Measurements from ENCODE around the gene LARGE1. TPM values are rescaled to one million over a fixed set of nuclear protein-coding genes. Genes with fewer than 3 reads are reported as not detected.

The LARGE1 gene
- total RNA-seq, 1 experiment from 2014 or later, result 2.5 TPM

DNA sequence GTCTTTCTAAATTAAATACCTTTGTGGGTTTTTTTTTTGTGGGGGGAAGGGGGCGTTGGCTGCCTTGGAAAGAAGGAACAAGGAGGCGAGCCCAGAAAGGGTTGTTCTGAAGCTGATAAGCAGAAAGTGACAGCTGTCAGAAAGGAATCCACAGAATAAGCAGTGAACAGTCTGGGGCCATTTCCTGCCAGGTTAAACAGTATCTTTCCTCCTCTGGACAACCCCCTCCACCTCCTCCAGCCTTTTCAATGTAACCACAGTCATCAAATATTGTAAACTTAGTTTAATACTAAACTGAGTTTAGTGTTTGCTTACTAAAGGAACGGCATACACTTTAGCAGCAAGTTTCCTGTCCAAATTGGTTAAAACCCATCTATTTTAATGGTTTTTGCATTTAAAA is 590.9 kb downstream of the LARGE1 start:
- ChIA-PET CTCF (no interaction called here), POLR2A (no interaction called here)
- H3K36me3 ChIP-seq (ENCODE audit: control insufficient read depth, insufficient read depth, low read length), result no peaks in the 10 kb centered on the region
- H3K4me3 ChIP-seq (ENCODE audit: low read depth in 2 of 2, low read length in 2 of 2), result no peak overlapping the region
- H3K4me1 ChIP-seq (ENCODE audit: control insufficient read depth, insufficient read depth, low read length), result no peaks in the 10 kb centered on the region
- H3K27ac ChIP-seq (ENCODE audit: low read length), result no peak overlapping the region
- intact Hi-C loops (cut with micrococcal nuclease; ENCODE audit: unreplicated experiment), result no loop called here
- no peak for TF ChIP-seq TCF7L2 (IDR thresholded peaks at IDR 0.05; ENCODE audit: low read depth, low read length)
- TF ChIP-seq, protein P1, sequence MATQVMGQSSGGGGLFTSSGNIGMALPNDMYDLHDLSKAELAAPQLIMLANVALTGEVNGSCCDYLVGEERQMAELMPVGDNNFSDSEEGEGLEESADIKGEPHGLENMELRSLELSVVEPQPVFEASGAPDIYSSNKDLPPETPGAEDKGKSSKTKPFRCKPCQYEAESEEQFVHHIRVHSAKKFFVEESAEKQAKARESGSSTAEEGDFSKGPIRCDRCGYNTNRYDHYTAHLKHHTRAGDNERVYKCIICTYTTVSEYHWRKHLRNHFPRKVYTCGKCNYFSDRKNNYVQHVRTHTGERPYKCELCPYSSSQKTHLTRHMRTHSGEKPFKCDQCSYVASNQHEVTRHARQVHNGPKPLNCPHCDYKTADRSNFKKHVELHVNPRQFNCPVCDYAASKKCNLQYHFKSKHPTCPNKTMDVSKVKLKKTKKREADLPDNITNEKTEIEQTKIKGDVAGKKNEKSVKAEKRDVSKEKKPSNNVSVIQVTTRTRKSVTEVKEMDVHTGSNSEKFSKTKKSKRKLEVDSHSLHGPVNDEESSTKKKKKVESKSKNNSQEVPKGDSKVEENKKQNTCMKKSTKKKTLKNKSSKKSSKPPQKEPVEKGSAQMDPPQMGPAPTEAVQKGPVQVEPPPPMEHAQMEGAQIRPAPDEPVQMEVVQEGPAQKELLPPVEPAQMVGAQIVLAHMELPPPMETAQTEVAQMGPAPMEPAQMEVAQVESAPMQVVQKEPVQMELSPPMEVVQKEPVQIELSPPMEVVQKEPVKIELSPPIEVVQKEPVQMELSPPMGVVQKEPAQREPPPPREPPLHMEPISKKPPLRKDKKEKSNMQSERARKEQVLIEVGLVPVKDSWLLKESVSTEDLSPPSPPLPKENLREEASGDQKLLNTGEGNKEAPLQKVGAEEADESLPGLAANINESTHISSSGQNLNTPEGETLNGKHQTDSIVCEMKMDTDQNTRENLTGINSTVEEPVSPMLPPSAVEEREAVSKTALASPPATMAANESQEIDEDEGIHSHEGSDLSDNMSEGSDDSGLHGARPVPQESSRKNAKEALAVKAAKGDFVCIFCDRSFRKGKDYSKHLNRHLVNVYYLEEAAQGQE (IDR thresholded peaks at IDR 0.05; ENCODE audit: insufficient read depth in 1 of 2, low read depth in 2 of 2, low read length in 1 of 2), result no peak
- TF ChIP-seq, protein P2, sequence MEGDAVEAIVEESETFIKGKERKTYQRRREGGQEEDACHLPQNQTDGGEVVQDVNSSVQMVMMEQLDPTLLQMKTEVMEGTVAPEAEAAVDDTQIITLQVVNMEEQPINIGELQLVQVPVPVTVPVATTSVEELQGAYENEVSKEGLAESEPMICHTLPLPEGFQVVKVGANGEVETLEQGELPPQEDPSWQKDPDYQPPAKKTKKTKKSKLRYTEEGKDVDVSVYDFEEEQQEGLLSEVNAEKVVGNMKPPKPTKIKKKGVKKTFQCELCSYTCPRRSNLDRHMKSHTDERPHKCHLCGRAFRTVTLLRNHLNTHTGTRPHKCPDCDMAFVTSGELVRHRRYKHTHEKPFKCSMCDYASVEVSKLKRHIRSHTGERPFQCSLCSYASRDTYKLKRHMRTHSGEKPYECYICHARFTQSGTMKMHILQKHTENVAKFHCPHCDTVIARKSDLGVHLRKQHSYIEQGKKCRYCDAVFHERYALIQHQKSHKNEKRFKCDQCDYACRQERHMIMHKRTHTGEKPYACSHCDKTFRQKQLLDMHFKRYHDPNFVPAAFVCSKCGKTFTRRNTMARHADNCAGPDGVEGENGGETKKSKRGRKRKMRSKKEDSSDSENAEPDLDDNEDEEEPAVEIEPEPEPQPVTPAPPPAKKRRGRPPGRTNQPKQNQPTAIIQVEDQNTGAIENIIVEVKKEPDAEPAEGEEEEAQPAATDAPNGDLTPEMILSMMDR (IDR thresholded peaks at IDR 0.05), result no peak
- ATAC-seq, result no peak
- in situ Hi-C loops (cut with HindIII; ENCODE audit: low pct_unique_long_range_greater_than_20kb, low sequenced_read_pairs), result no loop called here
- no peaks in the 10 kb centered on the region for H3K9me3 ChIP-seq (ENCODE audit: control insufficient read depth, insufficient read depth, low read depth, low read length)
- DNase-seq (ENCODE audit: low read depth, low spot score), result no peak
- no peaks in the 10 kb centered on the region for H3K27me3 ChIP-seq (ENCODE audit: control insufficient read depth, insufficient read depth, low read length)
- BruUV-seq (replicated peaks), result no TSS peak

DNA sequence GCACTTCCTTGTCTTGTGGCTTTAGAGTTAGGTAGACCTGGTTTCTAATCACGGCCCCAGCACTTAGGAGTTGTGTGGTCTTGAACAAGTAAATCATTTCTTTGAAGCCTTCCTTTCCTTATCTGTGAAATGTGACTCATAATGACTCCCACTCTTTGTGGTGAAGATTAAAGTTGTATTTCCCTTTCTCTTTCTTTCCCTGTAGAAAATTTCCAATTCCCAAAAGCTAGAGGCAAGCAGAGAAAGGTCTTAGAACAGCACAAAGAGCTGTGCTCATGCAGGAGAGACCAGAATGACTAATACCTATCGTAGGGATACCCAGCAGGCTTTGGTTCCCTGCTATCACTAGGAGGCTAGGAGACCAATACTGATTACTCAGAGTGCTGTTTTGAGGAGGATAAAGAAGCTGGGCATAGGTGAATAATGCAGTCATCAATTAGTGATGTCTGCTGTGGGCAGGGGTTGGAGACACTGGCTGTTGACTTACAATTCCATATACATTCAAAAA is 591.4 kb downstream of the LARGE1 start:
- no peaks in the 10 kb centered on the region for H3K36me3 ChIP-seq (ENCODE audit: control insufficient read depth, insufficient read depth, low read length)
- intact Hi-C loops (cut with micrococcal nuclease; ENCODE audit: unreplicated experiment), result no loop called here
- BruUV-seq (replicated peaks), result no TSS peak
- no peak for DNase-seq (ENCODE audit: low read depth, low spot score)
- TF ChIP-seq, protein P1 (IDR thresholded peaks at IDR 0.05; ENCODE audit: insufficient read depth in 1 of 2, low read depth in 2 of 2, low read length in 1 of 2), result no peak
- no peak for TF ChIP-seq SIN3A (IDR thresholded peaks at IDR 0.05; ENCODE audit: borderline replicate concordance, insufficient read depth, low read depth, low read length)
- no peak for TF ChIP-seq POLR2AphosphoS5 (IDR thresholded peaks at IDR 0.05; ENCODE audit: low read depth, low read length)
- TF ChIP-seq, protein P2 (IDR thresholded peaks at IDR 0.05), result no peak
- no peak for TF ChIP-seq TCF7L2 (IDR thresholded peaks at IDR 0.05; ENCODE audit: low read depth, low read length)
- H3K4me3 ChIP-seq (ENCODE audit: low read depth in 2 of 2, low read length in 2 of 2), result no peak overlapping the region
- H3K4me1 ChIP-seq (ENCODE audit: control insufficient read depth, insufficient read depth, low read length), result no peaks in the 10 kb centered on the region
- POLR2A ChIA-PET, result no interaction called here
- no peaks in the 10 kb centered on the region for H3K9me3 ChIP-seq (ENCODE audit: control insufficient read depth, insufficient read depth, low read depth, low read length)
- no peaks in the 10 kb centered on the region for H3K27me3 ChIP-seq (ENCODE audit: control insufficient read depth, insufficient read depth, low read length)
- in situ Hi-C loops (cut with HindIII; ENCODE audit: low pct_unique_long_range_greater_than_20kb, low sequenced_read_pairs), result no loop called here
- no peak overlapping the region for H3K27ac ChIP-seq (ENCODE audit: low read length)
- CTCF ChIA-PET, result interaction anchor here (0.6 kb wide), 1 partner anchor 38 kb away, joined by 3 read pairs; no protein-coding TSS in a partner anchor
- ATAC-seq, result no peak

Measured in Panc1 (cell line).